ENCODE measurements around the gene LMX1A. TPM values are rescaled to one million over a fixed set of nuclear protein-coding genes. Genes with fewer than 3 reads are reported as not detected.

The LMX1A gene
- not detected for total RNA-seq (2013)
- not detected for polyA plus RNA-seq
- polyA minus RNA-seq, result not detected in 2 replicates
- 0 to 0.46 (median 0) reads per million in 11 experiments for total RNA-seq

- H3K9ac ChIP-seq (ENCODE audit: insufficient read depth, low read length, poor library complexity, severe bottlenecking), result no peak within 1 kb of the TSS
- TF ChIP-seq, protein P1, sequence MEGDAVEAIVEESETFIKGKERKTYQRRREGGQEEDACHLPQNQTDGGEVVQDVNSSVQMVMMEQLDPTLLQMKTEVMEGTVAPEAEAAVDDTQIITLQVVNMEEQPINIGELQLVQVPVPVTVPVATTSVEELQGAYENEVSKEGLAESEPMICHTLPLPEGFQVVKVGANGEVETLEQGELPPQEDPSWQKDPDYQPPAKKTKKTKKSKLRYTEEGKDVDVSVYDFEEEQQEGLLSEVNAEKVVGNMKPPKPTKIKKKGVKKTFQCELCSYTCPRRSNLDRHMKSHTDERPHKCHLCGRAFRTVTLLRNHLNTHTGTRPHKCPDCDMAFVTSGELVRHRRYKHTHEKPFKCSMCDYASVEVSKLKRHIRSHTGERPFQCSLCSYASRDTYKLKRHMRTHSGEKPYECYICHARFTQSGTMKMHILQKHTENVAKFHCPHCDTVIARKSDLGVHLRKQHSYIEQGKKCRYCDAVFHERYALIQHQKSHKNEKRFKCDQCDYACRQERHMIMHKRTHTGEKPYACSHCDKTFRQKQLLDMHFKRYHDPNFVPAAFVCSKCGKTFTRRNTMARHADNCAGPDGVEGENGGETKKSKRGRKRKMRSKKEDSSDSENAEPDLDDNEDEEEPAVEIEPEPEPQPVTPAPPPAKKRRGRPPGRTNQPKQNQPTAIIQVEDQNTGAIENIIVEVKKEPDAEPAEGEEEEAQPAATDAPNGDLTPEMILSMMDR (IDR thresholded peaks at IDR 0.05), result no peak
- intact Hi-C loops (cut with micrococcal nuclease), result no loop called here
- DNase-seq, result no peak
- H3K36me3 ChIP-seq (replicated peaks in 1 of 2; ENCODE audit: control insufficient read depth in 1 of 2, insufficient read depth in 2 of 2, low read length in 2 of 2), result no peaks in the 10 kb centered on the region
- peaks cover 0 to 17% (median 4%) of the 10 kb centered on the region in 7 donors for H3K9me3 Mint-ChIP-seq
- H3K4me3 ChIP-seq (replicated peaks in 1 of 3; ENCODE audit: low read depth in 2 of 3, low read length in 3 of 3), result no peak within 1 kb of the TSS
- H3K4me2 ChIP-seq (replicated peaks; ENCODE audit: extremely low read depth, low read length, poor library complexity, severe bottlenecking), result no peak within 1 kb of the TSS
- no peak within 1 kb of the TSS for H3K27ac Mint-ChIP-seq
- whole genome bisulfite sequencing (ENCODE audit: insufficient coverage), result 3% methylated on average over 83 of the region's 88 CpGs
- no peaks in the 10 kb centered on the region for H3K36me3 Mint-ChIP-seq
- peaks cover 8% of the 10 kb centered on the region for H3K4me1 Mint-ChIP-seq
- no peaks in the 10 kb centered on the region for H3K79me2 ChIP-seq (ENCODE audit: insufficient read depth, low read length)
- H3K4me1 ChIP-seq (ENCODE audit: control insufficient read depth in 1 of 2, insufficient read depth in 2 of 2, low read length in 2 of 2), result no peaks in the 10 kb centered on the region
- no peak within 1 kb of the TSS for H2AFZ ChIP-seq (ENCODE audit: insufficient read depth, low read depth, low read length, poor library complexity, severe bottlenecking)
- no peaks in the 10 kb centered on the region for H4K20me1 ChIP-seq (ENCODE audit: insufficient read depth, low read length)
- no peak within 1 kb of the TSS for H3K27ac ChIP-seq (ENCODE audit: low read depth in 1 of 2, low read length in 2 of 2)
- H3K4me3 Mint-ChIP-seq, result peak within 1 kb of the TSS in 1 of 2 donors; percentile 83
- H3K27me3 Mint-ChIP-seq (ENCODE audit: low read depth in 3 of 3), result peaks cover 83 to 98% (median 89%) of the 10 kb centered on the region in 3 donors
- H3K9me3 ChIP-seq (replicated peaks in 1 of 2; ENCODE audit: control insufficient read depth in 1 of 2, insufficient read depth in 1 of 2, low read length in 2 of 2), result peaks cover 0 to 44% of the 10 kb centered on the region in 2 donors
- H3K27me3 ChIP-seq (ENCODE audit: control insufficient read depth in 2 of 2, insufficient read depth in 2 of 2, low read length in 2 of 2), result peaks cover 73 to 91% of the 10 kb centered on the region in 2 donors
Measured at GRCh38 chr1:165355977-165356811, at the start of gene LMX1A. Gene LMX1A (minus strand): TSS chr1:165356715. CDS start chr1:165355559, 1,156 bp downstream.

DNA sequence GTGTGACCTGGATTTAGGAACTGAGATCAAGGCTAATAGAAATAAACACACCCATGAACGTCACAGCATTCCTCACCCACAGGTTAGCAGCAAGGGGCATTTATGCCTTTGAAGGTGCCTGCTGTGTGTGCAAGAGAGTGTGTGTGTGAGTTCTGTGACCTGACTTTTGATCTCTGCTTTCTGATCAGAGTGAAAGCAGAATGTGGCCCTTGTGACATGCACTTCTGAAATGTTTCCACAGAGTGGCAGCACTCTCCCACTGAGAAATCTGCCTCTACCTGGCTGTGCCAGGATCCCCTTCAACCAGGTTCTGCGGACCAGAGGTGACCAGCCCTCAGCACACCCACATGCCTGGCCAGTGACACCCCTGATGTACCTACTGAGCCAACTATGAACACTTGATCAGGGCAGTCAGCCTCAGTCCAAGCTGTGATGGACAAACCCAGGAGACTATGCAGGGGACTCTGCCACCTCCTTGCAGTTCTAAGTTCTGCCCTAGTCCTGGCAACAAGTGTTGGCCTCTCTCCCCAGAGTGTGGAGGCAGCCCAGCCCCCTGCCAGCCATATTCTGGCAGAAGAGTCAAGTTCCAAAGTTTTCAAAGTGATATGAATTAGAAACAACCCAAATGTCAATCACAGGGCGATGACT is 47.4 kb upstream of the LMX1A start:
- TF ChIP-seq, protein P1 (IDR thresholded peaks at IDR 0.05), result peak; percentile 37
- no peaks in the 10 kb centered on the region for H3K9me3 ChIP-seq (replicated peaks in 1 of 2; ENCODE audit: control insufficient read depth in 1 of 2, insufficient read depth in 1 of 2, low read length in 2 of 2)
- intact Hi-C loops (cut with micrococcal nuclease), result no loop called here
- no peak for DNase-seq
- no peaks in the 10 kb centered on the region for H3K36me3 Mint-ChIP-seq
- H3K27ac ChIP-seq (ENCODE audit: low read depth in 1 of 2, low read length in 2 of 2), result no peak overlapping the region
- H3K4me3 ChIP-seq (replicated peaks in 1 of 3; ENCODE audit: low read depth in 2 of 3, low read length in 3 of 3), result no peak overlapping the region
- H4K20me1 ChIP-seq (ENCODE audit: insufficient read depth, low read length), result no peaks in the 10 kb centered on the region
- H3K9ac ChIP-seq (ENCODE audit: insufficient read depth, low read length, poor library complexity, severe bottlenecking), result no peak overlapping the region
- H3K4me1 Mint-ChIP-seq, result peaks cover 2% of the 10 kb centered on the region
- H3K27ac Mint-ChIP-seq, result no peak overlapping the region
- H2AFZ ChIP-seq (ENCODE audit: insufficient read depth, low read depth, low read length, poor library complexity, severe bottlenecking), result no peak overlapping the region
- no peak overlapping the region for H3K4me3 Mint-ChIP-seq
- H3K9me3 Mint-ChIP-seq, result peaks cover 0 to 2% (median 0%) of the 10 kb centered on the region in 7 donors
- no peaks in the 10 kb centered on the region for H3K36me3 ChIP-seq (replicated peaks in 1 of 2; ENCODE audit: control insufficient read depth in 1 of 2, insufficient read depth in 2 of 2, low read length in 2 of 2)
- 9% methylated on average over 1 of the region's 3 CpGs for WGBS (ENCODE audit: insufficient coverage)
- H3K79me2 ChIP-seq (ENCODE audit: insufficient read depth, low read length), result no peaks in the 10 kb centered on the region
- H3K4me2 ChIP-seq (replicated peaks; ENCODE audit: extremely low read depth, low read length, poor library complexity, severe bottlenecking), result no peak overlapping the region
- H3K27me3 ChIP-seq (ENCODE audit: control insufficient read depth in 2 of 2, insufficient read depth in 2 of 2, low read length in 2 of 2), result peaks cover 31 to 75% of the 10 kb centered on the region in 2 donors
- no peaks in the 10 kb centered on the region for H3K4me1 ChIP-seq (ENCODE audit: control insufficient read depth in 1 of 2, insufficient read depth in 2 of 2, low read length in 2 of 2)
- H3K27me3 Mint-ChIP-seq (ENCODE audit: low read depth in 3 of 3), result peaks cover 48 to 56% (median 49%) of the 10 kb centered on the region in 3 donors
